Neuronal stem cell (in vitro differentiated cells): ENCODE measurements around the gene UNC45A.
"Not testable (repeated sequence)": the region's sequence is repeated elsewhere in the genome, so short reads cannot be mapped to it uniquely, and the experiment has no call there.

Experiments used
- DNase-seq: peaks from one replicate; pipeline ENCODE4 v3.0.0-alpha.2; 2013; ENCODE audit warnings: low spot score
- H2AFZ ChIP-seq: one replicate; pipeline ENCODE4 v1.6.1; 2013; ENCODE audit warnings: mild to moderate bottlenecking, low read length, inconsistent platforms
- H2AK5ac ChIP-seq: 2 replicates; pipeline ENCODE4 v1.6.1; 2013; ENCODE audit warnings: low read depth, mild to moderate bottlenecking, inconsistent platforms, low read length, moderate library complexity, mixed read lengths
- H2BK120ac ChIP-seq: 2 replicates; pipeline ENCODE4 v1.6.1; 2013; ENCODE audit warnings: low read depth, mild to moderate bottlenecking, inconsistent platforms, low read length, moderate library complexity, mixed read lengths
- H2BK12ac ChIP-seq: one replicate; pipeline ENCODE4 v1.6.1; 2013; ENCODE audit warnings: low read length, inconsistent platforms
- H2BK15ac ChIP-seq: 2 replicates; pipeline ENCODE4 v1.6.1; 2013; ENCODE audit warnings: mild to moderate bottlenecking, low read length, inconsistent platforms, mixed read lengths
- H2BK5ac ChIP-seq: one replicate; pipeline ENCODE4 v1.6.1; 2013; ENCODE audit warnings: inconsistent platforms, mild to moderate bottlenecking, low read length, moderate library complexity
- H3K14ac ChIP-seq: one replicate; pipeline ENCODE4 v1.6.1; 2013; ENCODE audit warnings: low read length, inconsistent platforms
- H3K18ac ChIP-seq: 2 replicates; pipeline ENCODE4 v1.6.1; 2013; ENCODE audit warnings: low read length, inconsistent platforms
- H3K23ac ChIP-seq: 2 replicates; pipeline ENCODE4 v1.6.1; 2013; ENCODE audit warnings: low read depth, mild to moderate bottlenecking, mixed read lengths, low read length, inconsistent platforms; ENCODE audit not compliant: poor library complexity
- H3K27ac ChIP-seq: replicated peaks from 3 replicates; pipeline ENCODE4 v1.5.1; 2013; ENCODE audit warnings: low read length, inconsistent platforms
- H3K27me3 ChIP-seq, 3 experiments: 2 replicates each; pipeline ENCODE4 v1.6.1; 2013; ENCODE audit warnings: low read length in 3 of 3, mild to moderate bottlenecking in 2 of 3, inconsistent platforms in 1 of 3, low read depth in 1 of 3, mixed read lengths in 1 of 3, moderate library complexity in 1 of 3; ENCODE audit not compliant: control insufficient read depth in 3 of 3, insufficient read depth in 3 of 3
- H3K36me3 ChIP-seq, 2 donors: replicated peaks in 1 of 2; 2 replicates each; pipeline ENCODE4 v1.6.1; 2013; ENCODE audit warnings: low read length in 2 of 2; ENCODE audit not compliant: control insufficient read depth in 2 of 2, insufficient read depth in 2 of 2
- H3K4ac ChIP-seq: 2 replicates; pipeline ENCODE4 v1.6.1; 2013; ENCODE audit warnings: inconsistent platforms, mild to moderate bottlenecking, low read length, moderate library complexity
- H3K4me1 ChIP-seq, 2 donors: 1 replicate in 1 of 2; 2 replicates in 1 of 2; pipeline ENCODE4 v1.6.1; 2013; ENCODE audit warnings: low read length in 2 of 2, low read depth in 1 of 2; ENCODE audit not compliant: control insufficient read depth in 2 of 2, insufficient read depth in 1 of 2
- H3K4me2 ChIP-seq: one replicate; pipeline ENCODE4 v1.6.1; 2013; ENCODE audit warnings: mild to moderate bottlenecking, low read length, inconsistent platforms; ENCODE audit not compliant: insufficient read depth, poor library complexity, severe bottlenecking
- H3K4me3 ChIP-seq, 2 donors: 2 replicates each; pipeline ENCODE4 v1.5.1; 2013; ENCODE audit warnings: low read length in 2 of 2, mild to moderate bottlenecking in 2 of 2, inconsistent platforms in 1 of 2, moderate library complexity in 1 of 2
- H3K79me1 ChIP-seq: one replicate; pipeline ENCODE4 v1.6.1; 2013; ENCODE audit warnings: low read depth, mild to moderate bottlenecking, inconsistent platforms, low read length, moderate library complexity
- H3K9ac ChIP-seq: one replicate; pipeline ENCODE4 v1.6.1; 2013; ENCODE audit warnings: mild to moderate bottlenecking, low read depth, low read length, inconsistent platforms; ENCODE audit not compliant: poor library complexity
- H3K9me3 ChIP-seq, 2 donors: replicated peaks in 1 of 2; 2 replicates each; pipeline versions ENCODE3 to v1.6.1; 2013; ENCODE audit warnings: low read length in 2 of 2, mild to moderate bottlenecking in 2 of 2, inconsistent platforms in 1 of 2, low read depth in 1 of 2, mixed read lengths in 1 of 2, moderate library complexity in 1 of 2; ENCODE audit not compliant: control insufficient read depth in 2 of 2, insufficient read depth in 1 of 2
- H4K8ac ChIP-seq: one replicate; pipeline ENCODE4 v1.6.1; 2013; ENCODE audit warnings: low read depth, mild to moderate bottlenecking, inconsistent platforms, low read length, moderate library complexity
- H4K91ac ChIP-seq: one replicate; pipeline ENCODE4 v1.6.1; 2013; ENCODE audit warnings: low read length, low read depth, mild to moderate bottlenecking, inconsistent platforms; ENCODE audit not compliant: poor library complexity
- WGBS, 2 donors: extraction: QIAGEN DNeasy Blood & Tissue Kit; methylation state at CpG; one replicate each; pipeline ENCODE4 v1.1.7; 2013; ENCODE audit warnings: missing lambda C conversion rate in 2 of 2, mixed read lengths in 1 of 2; ENCODE audit not compliant: insufficient read length in 2 of 2, insufficient replicate concordance in 1 of 2; ENCODE audit errors: extremely low coverage in 2 of 2; 5-methylcytosine and 5-hydroxymethylcytosine counted together

Gene UNC45A

GRCh38 chr15:90907838-90908507, 27.1 kb upstream of the UNC45A start:
- H3K4me1 ChIP-seq, result peaks cover 6% of the 10 kb centered on the region in 2 donors
- no peak overlapping the region for H3K18ac ChIP-seq
- no peak overlapping the region for H3K14ac ChIP-seq
- no peak overlapping the region for H3K4ac ChIP-seq
- H3K4me2 ChIP-seq, result no peak overlapping the region
- no peak overlapping the region for H2BK12ac ChIP-seq
- H3K9me3 ChIP-seq, result peaks cover 0 to 2% of the 10 kb centered on the region in 2 donors
- H2BK5ac ChIP-seq, result no peak overlapping the region
- no peak overlapping the region for H3K4me3 ChIP-seq
- no peak overlapping the region for H3K27ac ChIP-seq
- no peak overlapping the region for H3K23ac ChIP-seq
- WGBS, 2 donors, result no CpG with 5 or more reads among the region's 9 CpGs
- no peak overlapping the region for H2BK15ac ChIP-seq
- peaks cover 52 to 78% of the 10 kb centered on the region in 2 donors for H3K36me3 ChIP-seq
- H2AK5ac ChIP-seq, result no peak overlapping the region
- no peak overlapping the region for H4K91ac ChIP-seq
- H3K79me1 ChIP-seq, result no peaks in the 10 kb centered on the region
- H4K8ac ChIP-seq, result no peak overlapping the region
- no peak overlapping the region for H3K9ac ChIP-seq
- H2AFZ ChIP-seq, result no peak overlapping the region
- no peak overlapping the region for H2BK120ac ChIP-seq
- peaks cover 0 to 4% (median 0%) of the 10 kb centered on the region in 3 experiments for H3K27me3 ChIP-seq
- DNase-seq, result no peak

- not testable (repeated sequence) for H3K4me1 ChIP-seq, H3K4me2 ChIP-seq, H3K27me3 ChIP-seq, H3K79me1 ChIP-seq, H4K8ac ChIP-seq, H2BK120ac ChIP-seq, H3K9me3 ChIP-seq, H3K14ac ChIP-seq, H3K27ac ChIP-seq, H2BK5ac ChIP-seq, H3K4ac ChIP-seq, H2AFZ ChIP-seq, H3K4me3 ChIP-seq, DNase-seq, H2BK12ac ChIP-seq, H3K23ac ChIP-seq, H3K18ac ChIP-seq, H3K9ac ChIP-seq, H2AK5ac ChIP-seq, H2BK15ac ChIP-seq, H4K91ac ChIP-seq
- peaks cover 64 to 92% of the 10 kb centered on the region in 2 donors for H3K36me3 ChIP-seq
- whole genome bisulfite sequencing, 2 donors, result no CpG with 5 or more reads among the region's 11 CpGs
Measured at GRCh38 chr15:90909449-90909848, 25.6 kb upstream of the UNC45A start.

GRCh38 chr15:90909976-90910375, 25.1 kb upstream of the UNC45A start:
- no CpG with 5 or more reads among the region's 8 CpGs for WGBS, 2 donors
- no peak overlapping the region for H3K4me3 ChIP-seq
- H3K14ac ChIP-seq, result no peak overlapping the region
- no peak overlapping the region for H2BK5ac ChIP-seq
- DNase-seq, result no peak
- no peak overlapping the region for H2AFZ ChIP-seq
- H3K4ac ChIP-seq, result no peak overlapping the region
- H2BK12ac ChIP-seq, result no peak overlapping the region
- no peaks in the 10 kb centered on the region for H3K4me1 ChIP-seq
- no peaks in the 10 kb centered on the region for H3K27me3 ChIP-seq
- peaks cover 64 to 94% of the 10 kb centered on the region in 2 donors for H3K36me3 ChIP-seq
- no peak overlapping the region for H3K18ac ChIP-seq
- no peak overlapping the region for H3K23ac ChIP-seq
- no peak overlapping the region for H3K4me2 ChIP-seq
- no peak overlapping the region for H2BK120ac ChIP-seq
- H3K27ac ChIP-seq, result no peak overlapping the region
- no peak overlapping the region for H4K91ac ChIP-seq
- no peak overlapping the region for H3K9ac ChIP-seq
- no peak overlapping the region for H4K8ac ChIP-seq
- H3K79me1 ChIP-seq, result no peaks in the 10 kb centered on the region
- H2AK5ac ChIP-seq, result no peak overlapping the region
- H3K9me3 ChIP-seq, result no peaks in the 10 kb centered on the region
- no peak overlapping the region for H2BK15ac ChIP-seq

GRCh38 chr15:90910441-90911301, 24.4 kb upstream of the UNC45A start:
- H3K4ac ChIP-seq, result no peak overlapping the region
- H4K91ac ChIP-seq, result no peak overlapping the region
- peak overlapping the region; percentile 21 for H3K9ac ChIP-seq
- H3K36me3 ChIP-seq, result peaks cover 64 to 94% of the 10 kb centered on the region in 2 donors
- no peak overlapping the region for H3K4me3 ChIP-seq
- no peak overlapping the region for H2BK15ac ChIP-seq
- H3K4me1 ChIP-seq, result no peaks in the 10 kb centered on the region
- H3K27ac ChIP-seq, result no peak overlapping the region
- no peak overlapping the region for H2BK120ac ChIP-seq
- peak overlapping the region; percentile 20 for H3K23ac ChIP-seq
- H2BK12ac ChIP-seq, result no peak overlapping the region
- H3K4me2 ChIP-seq, result no peak overlapping the region
- no peak overlapping the region for H2AFZ ChIP-seq
- H3K18ac ChIP-seq, result no peak overlapping the region
- no CpG with 5 or more reads among the region's 24 CpGs for WGBS, 2 donors
- no peaks in the 10 kb centered on the region for H3K27me3 ChIP-seq
- H3K79me1 ChIP-seq, result no peaks in the 10 kb centered on the region
- peak overlapping the region; percentile 24 for H2BK5ac ChIP-seq
- H2AK5ac ChIP-seq, result no peak overlapping the region
- H3K14ac ChIP-seq, result no peak overlapping the region
- H4K8ac ChIP-seq, result no peak overlapping the region
- no peaks in the 10 kb centered on the region for H3K9me3 ChIP-seq
- DNase-seq, result no peak
